IPS-18c (cell line): Measurements from ENCODE around the gene PLEKHA7.

Experiments used
- H3K4me3 ChIP-seq: 2 replicates; pipeline ENCODE4 v1.7.0; 2013; ENCODE audit warnings: low read depth, mild to moderate bottlenecking, low read length, moderate library complexity; ENCODE audit not compliant: insufficient read depth
- H3K9me3 ChIP-seq: one replicate; pipeline ENCODE4 v1.6.1; 2013; ENCODE audit warnings: mild to moderate bottlenecking, low read length, moderate library complexity; ENCODE audit not compliant: control insufficient read depth, insufficient read depth

PLEKHA7 gene

GRCh38 chr11:16788141-16789062 is 225.8 kb downstream of the PLEKHA7 start:
- Histone ChIP-seq H3K4me3 (no peak overlapping the region), H3K9me3 (no peaks in the 10 kb centered on the region)

GRCh38 chr11:16787035-16787742 is 227.0 kb downstream of the PLEKHA7 start:
- no peaks in the 10 kb centered on the region for H3K9me3 ChIP-seq
- H3K4me3 ChIP-seq = no peak overlapping the region

GRCh38 chr11:16786131-16786530 is 228.1 kb downstream of the PLEKHA7 start:
- H3K4me3 ChIP-seq = no peak overlapping the region
- H3K9me3 ChIP-seq = no peaks in the 10 kb centered on the region

- Histone ChIP-seq H3K4me3 (no peak overlapping the region), H3K9me3 (no peaks in the 10 kb centered on the region)
Measured at GRCh38 chr11:16785520-16786128, 228.6 kb downstream of the PLEKHA7 start.

- Histone ChIP-seq H3K9me3 (no peaks in the 10 kb centered on the region), H3K4me3 (no peak overlapping the region)
Measured at GRCh38 chr11:16784666-16785065, 229.5 kb downstream of the PLEKHA7 start.

GRCh38 chr11:16784097-16784496 is 230.1 kb downstream of the PLEKHA7 start:
- H3K4me3 ChIP-seq = no peak overlapping the region
- H3K9me3 ChIP-seq = no peaks in the 10 kb centered on the region

GRCh38 chr11:16783321-16783801 is 230.9 kb downstream of the PLEKHA7 start:
- Histone ChIP-seq H3K9me3 (peaks cover 2% of the 10 kb centered on the region), H3K4me3 (no peak overlapping the region)

- no peak overlapping the region for H3K4me3 ChIP-seq
- H3K9me3 ChIP-seq = peaks cover 2% of the 10 kb centered on the region
Measured at GRCh38 chr11:16781936-16782919, 232.0 kb downstream of the PLEKHA7 start.

GRCh38 chr11:16780698-16781550 is 233.3 kb downstream of the PLEKHA7 start:
- Histone ChIP-seq H3K9me3 (peaks cover 2% of the 10 kb centered on the region), H3K4me3 (no peak overlapping the region)

- peaks cover 2% of the 10 kb centered on the region for H3K9me3 ChIP-seq
- no peak overlapping the region for H3K4me3 ChIP-seq
Measured at GRCh38 chr11:16780146-16780545, 234.1 kb downstream of the PLEKHA7 start.

- no peak overlapping the region for H3K4me3 ChIP-seq
Measured at GRCh38 chr11:16779436-16779835, 234.8 kb downstream of the PLEKHA7 start.

GRCh38 chr11:16778876-16779275 is 235.3 kb downstream of the PLEKHA7 start:
- peaks cover 2% of the 10 kb centered on the region for H3K9me3 ChIP-seq
- H3K4me3 ChIP-seq = no peak overlapping the region

More at GRCh38 chr11:16779436-16779835, 234.8 kb downstream of the PLEKHA7 start:
- peaks cover 2% of the 10 kb centered on the region for H3K9me3 ChIP-seq

GRCh38 chr11:16778286-16778685 is 235.9 kb downstream of the PLEKHA7 start:
- no peak overlapping the region for H3K4me3 ChIP-seq
- H3K9me3 ChIP-seq = peaks cover 2% of the 10 kb centered on the region

- H3K4me3 ChIP-seq = no peak overlapping the region
- H3K9me3 ChIP-seq = peaks cover 2% of the 10 kb centered on the region
Measured at GRCh38 chr11:16777613-16777975, 236.6 kb downstream of the PLEKHA7 start.

GRCh38 chr11:16776711-16777612 is 237.3 kb downstream of the PLEKHA7 start:
- Histone ChIP-seq H3K4me3 (no peak overlapping the region), H3K9me3 (peaks cover 2% of the 10 kb centered on the region)
